HL-60 (cell line): ENCODE results near the gene FRMD8.

Experiments
- CTCF ChIP-seq: IDR thresholded peaks from one replicate; pipeline ENCODE4 v1.5.1; 2011; ENCODE audit warnings: low read length, control low read depth, inconsistent platforms; ENCODE audit not compliant: insufficient read depth
- GABPA ChIP-seq: IDR thresholded peaks from 2 replicates; pipeline ENCODE4 v1.6.1; 2012; ENCODE audit warnings: low read depth
- POLR2AphosphoS5 ChIP-seq: IDR thresholded peaks from 2 replicates; pipeline ENCODE4 v1.6.1; 2012; ENCODE audit warnings: low read depth
- REST ChIP-seq: IDR thresholded peaks from 2 replicates; pipeline ENCODE4 v1.6.1; 2012; ENCODE audit warnings: low read depth; ENCODE audit not compliant: insufficient replicate concordance
- SPI1 ChIP-seq: IDR thresholded peaks from 2 replicates; pipeline ENCODE4 v1.6.1; 2012; ENCODE audit warnings: low read depth, mild to moderate bottlenecking, borderline replicate concordance

GRCh38 chr11:65398362-65398910 is 12.0 kb downstream of the FRMD8 start:
- TF ChIP-seq CTCF (no peak), GABPA (no peak), POLR2AphosphoS5 (no peak), REST (no peak), SPI1 (no peak)
